T-helper 1 cell (primary cell): ENCODE data around the gene AMFR.
A peak's percentile ranks its signal among the peaks of the same experiment; 100 is the strongest.

Source experiments
- DNase-seq, 5 donors: peaks; one replicate each; pipeline ENCODE4 v3.0.0-alpha.2; 2012 to 2020

Gene AMFR

GRCh38 chr16:56329887-56330286 is 95.5 kb downstream of the AMFR start:
- DNase-seq: no peak

- DNase-seq: no peak
Measured at GRCh38 chr16:56328276-56329022, 96.9 kb downstream of the AMFR start.

- DNase-seq: no peak
Measured at GRCh38 chr16:56327929-56328258, 97.5 kb downstream of the AMFR start.

GRCh38 chr16:56327071-56327928 is 98.0 kb downstream of the AMFR start:
- no peak for DNase-seq

GRCh38 chr16:56325956-56326355 is 99.4 kb downstream of the AMFR start:
- DNase-seq: no peak

- no peak for DNase-seq
Measured at GRCh38 chr16:56324406-56324805, 100.9 kb downstream of the AMFR start.

- DNase-seq: no peak
Measured at GRCh38 chr16:56321571-56321970, 103.8 kb downstream of the AMFR start.

- no peak for DNase-seq
Measured at GRCh38 chr16:56320811-56321558, 104.4 kb downstream of the AMFR start.

GRCh38 chr16:56320056-56320455 is 105.3 kb downstream of the AMFR start:
- no peak for DNase-seq

GRCh38 chr16:56319376-56319775 is 106.0 kb downstream of the AMFR start:
- no peak for DNase-seq

GRCh38 chr16:56318827-56319140 is 106.6 kb downstream of the AMFR start:
- no peak for DNase-seq

GRCh38 chr16:56317998-56318826 is 107.1 kb downstream of the AMFR start:
- DNase-seq: peak; percentile 47 to 64 (median 62)

- no peak for DNase-seq
Measured at GRCh38 chr16:56316545-56316944, 108.8 kb downstream of the AMFR start.

- no peak for DNase-seq
Measured at GRCh38 chr16:56315955-56316354, 109.4 kb downstream of the AMFR start.

- no peak for DNase-seq
Measured at GRCh38 chr16:56314244-56314850, 111.0 kb downstream of the AMFR start.

GRCh38 chr16:56312556-56312955 is 112.8 kb downstream of the AMFR start:
- no peak for DNase-seq

- no peak for DNase-seq
Measured at GRCh38 chr16:56312028-56312300, 113.4 kb downstream of the AMFR start.
